Measurements from ENCODE around the gene NDUFB8. TPM values are rescaled to one million over a fixed set of nuclear protein-coding genes. Genes with fewer than 3 reads are reported as not detected.

Gene NDUFB8
- total RNA-seq, 1 donor from 2014 or later: 141 TPM

GRCh38 chr10:100481462-100482081, 48.1 kb downstream of the NDUFB8 start:
- TF ChIP-seq CTCF (IDR thresholded peaks at IDR 0.05; ENCODE audit: unreplicated experiment): no peak
- H3K4me3 Mint-ChIP-seq: peak overlapping the region; percentile 69
- H3K27ac Mint-ChIP-seq: no peak overlapping the region
- H3K4me1 Mint-ChIP-seq: peaks cover 21% of the 10 kb centered on the region
- H3K27me3 Mint-ChIP-seq (ENCODE audit: low read depth): peaks cover 82% of the 10 kb centered on the region
- DNase-seq (ENCODE audit: low spot score in 2 of 2, unreplicated experiment in 2 of 2): peak; percentile 46 to 95
- no peaks in the 10 kb centered on the region for H3K9me3 Mint-ChIP-seq
- H3K36me3 Mint-ChIP-seq: peaks cover 10% of the 10 kb centered on the region

- H3K27me3 Mint-ChIP-seq (ENCODE audit: low read depth): peaks cover 74% of the 10 kb centered on the region
- H3K9me3 Mint-ChIP-seq: no peaks in the 10 kb centered on the region
- no peak overlapping the region for H3K4me3 Mint-ChIP-seq
- TF ChIP-seq CTCF (IDR thresholded peaks at IDR 0.05; ENCODE audit: unreplicated experiment): no peak
- no peak overlapping the region for H3K27ac Mint-ChIP-seq
- DNase-seq (ENCODE audit: low spot score in 2 of 2, unreplicated experiment in 2 of 2): no peak
- peaks cover 7% of the 10 kb centered on the region for H3K36me3 Mint-ChIP-seq
- peaks cover 11% of the 10 kb centered on the region for H3K4me1 Mint-ChIP-seq
Observed at GRCh38 chr10:100480002-100480401, 49.7 kb downstream of the NDUFB8 start.

GRCh38 chr10:100479037-100479436, 50.6 kb downstream of the NDUFB8 start:
- H3K4me1 Mint-ChIP-seq: peaks cover 11% of the 10 kb centered on the region
- no peaks in the 10 kb centered on the region for H3K9me3 Mint-ChIP-seq
- no peak for DNase-seq (ENCODE audit: low spot score in 2 of 2, unreplicated experiment in 2 of 2)
- no peaks in the 10 kb centered on the region for H3K36me3 Mint-ChIP-seq
- H3K27ac Mint-ChIP-seq: no peak overlapping the region
- no peak overlapping the region for H3K4me3 Mint-ChIP-seq
- H3K27me3 Mint-ChIP-seq (ENCODE audit: low read depth): peaks cover 69% of the 10 kb centered on the region
- no peak for TF ChIP-seq CTCF (IDR thresholded peaks at IDR 0.05; ENCODE audit: unreplicated experiment)

- no peaks in the 10 kb centered on the region for H3K36me3 Mint-ChIP-seq
- no peak overlapping the region for H3K4me3 Mint-ChIP-seq
- no peak for DNase-seq (ENCODE audit: low spot score in 2 of 2, unreplicated experiment in 2 of 2)
- peaks cover 68% of the 10 kb centered on the region for H3K27me3 Mint-ChIP-seq (ENCODE audit: low read depth)
- H3K4me1 Mint-ChIP-seq: peaks cover 8% of the 10 kb centered on the region
- no peaks in the 10 kb centered on the region for H3K9me3 Mint-ChIP-seq
- TF ChIP-seq CTCF (IDR thresholded peaks at IDR 0.05; ENCODE audit: unreplicated experiment): no peak
- no peak overlapping the region for H3K27ac Mint-ChIP-seq
Observed at GRCh38 chr10:100477970-100478369, 51.7 kb downstream of the NDUFB8 start.

Other genes with a start within 250 kb of the NDUFB8 start
- gene BLOC1S2, start 243.2 kb downstream of the NDUFB8 start, total RNA-seq: 28.5 to 33.0 TPM (median 31.2 TPM) in 3 replicates
- 0.09 TPM in 1 of 3 replicates, not detected in the others for gene PKD2L1, start 199.6 kb downstream of the NDUFB8 start, total RNA-seq
- gene SCD, start 182.6 kb downstream of the NDUFB8 start, total RNA-seq: 157 to 162 TPM (median 159 TPM) in 3 replicates
- 0.60 to 0.95 TPM (median 0.69 TPM) in 3 replicates for gene WNT8B, start 66.9 kb downstream of the NDUFB8 start, total RNA-seq
- 26.8 to 30.2 TPM (median 28.8 TPM) in 3 replicates for gene SEC31B, start 10.0 kb downstream of the NDUFB8 start, total RNA-seq
- 63.4 to 67.1 TPM (median 64.1 TPM) in 3 replicates for gene HIF1AN, start 6.1 kb upstream of the NDUFB8 start, total RNA-seq
- gene PAX2, start 215.7 kb upstream of the NDUFB8 start, total RNA-seq: not detected in 3 replicates

Data from mesothelial cell of epicardium (in vitro differentiated cells).